GM18909 (cell line): ENCODE data around the gene FRYL.
A peak's percentile ranks its signal among the peaks of the same experiment; 100 is the strongest.

Source experiments
- ATAC-seq: cut with Tn5 transposase; IDR thresholded peaks from one replicate; pipeline ENCODE4 v1.9.1; 2021; ENCODE audit warnings: mild to moderate bottlenecking; ENCODE audit not compliant: unreplicated experiment, poor library complexity

The FRYL gene

GRCh38 chr4:48635310-48635709 lies 144.8 kb downstream of the FRYL start:
- ATAC-seq = peak; percentile 52

DNA sequence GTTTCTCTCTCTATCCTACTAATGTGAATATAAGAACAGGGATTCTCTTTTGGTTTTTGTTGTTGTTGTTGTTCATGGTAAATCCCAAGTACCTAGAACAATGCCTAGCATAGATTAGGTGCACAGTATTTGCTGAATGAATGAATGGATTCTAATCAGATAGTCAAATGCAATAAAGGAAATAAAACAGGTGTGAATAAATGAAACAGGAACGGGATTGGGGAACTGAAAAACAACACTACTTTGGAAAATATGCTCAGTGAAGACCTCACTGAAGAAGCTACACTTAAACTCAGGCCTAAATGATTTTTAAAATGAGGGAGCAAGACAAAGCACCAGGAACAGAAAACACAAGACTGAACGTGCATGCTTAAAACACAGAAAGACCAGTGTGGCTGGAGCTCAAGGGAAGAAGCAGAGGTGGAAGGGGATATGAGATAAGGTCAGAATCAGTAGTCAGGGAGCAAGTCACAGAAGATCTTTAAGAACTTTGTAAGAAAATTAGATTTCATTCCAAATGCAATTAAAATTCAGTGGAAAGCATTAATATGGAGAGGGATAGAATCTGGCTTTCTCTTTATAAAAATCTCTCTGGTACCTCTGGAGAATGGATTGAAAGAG lies 145.3 kb downstream of the FRYL start:
- ATAC-seq = no peak

GRCh38 chr4:48633657-48634056 lies 146.4 kb downstream of the FRYL start:
- no peak for ATAC-seq

GRCh38 chr4:48629458-48629857 lies 150.6 kb downstream of the FRYL start:
- no peak for ATAC-seq

GRCh38 chr4:48623182-48623780 lies 156.8 kb downstream of the FRYL start:
- ATAC-seq = no peak

DNA sequence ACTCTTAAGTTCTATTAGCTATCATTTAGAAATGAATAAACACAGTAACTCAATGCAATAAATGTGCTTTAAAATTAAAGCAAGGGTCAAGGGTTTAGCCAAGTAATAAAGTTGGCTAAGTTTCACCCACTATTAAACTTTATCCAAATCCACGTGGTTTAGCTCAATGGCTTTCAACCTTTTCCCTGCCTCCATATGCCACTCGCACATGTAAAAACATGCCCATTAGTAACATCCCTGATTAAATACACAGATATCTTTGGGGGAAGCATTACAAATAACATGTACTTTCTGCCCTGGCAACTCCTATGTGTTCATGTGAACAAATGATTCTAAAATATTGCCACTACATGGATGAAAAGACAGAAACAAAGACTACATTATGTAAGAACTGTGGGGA lies 159.2 kb downstream of the FRYL start:
- ATAC-seq = no peak

GRCh38 chr4:48620093-48620492 lies 160.0 kb downstream of the FRYL start:
- no peak for ATAC-seq

GRCh38 chr4:48604527-48604926 lies 175.6 kb downstream of the FRYL start:
- ATAC-seq = no peak

DNA sequence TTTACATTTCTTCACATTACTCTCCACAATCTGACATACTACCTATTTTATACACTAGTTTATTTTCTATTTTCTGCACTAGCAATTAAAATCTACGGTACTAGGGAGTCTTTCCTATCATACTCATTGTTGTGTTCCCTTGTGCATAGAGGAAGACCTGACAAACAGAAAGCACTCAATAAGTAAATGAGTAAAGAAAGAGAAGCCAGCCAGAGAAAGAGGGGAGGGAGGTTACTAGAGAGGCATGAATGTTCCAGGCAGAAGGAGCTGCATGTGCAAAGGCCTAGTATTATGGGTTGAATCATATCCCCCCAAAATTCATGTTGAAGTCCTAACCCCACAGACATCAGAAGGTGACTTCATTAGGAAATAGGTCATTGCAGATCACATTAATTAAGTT lies 176.0 kb downstream of the FRYL start:
- no peak for ATAC-seq

GRCh38 chr4:48603366-48604003 lies 176.6 kb downstream of the FRYL start:
- ATAC-seq = no peak

- no peak for ATAC-seq
These were observed 177.3 kb downstream of the FRYL start for GRCh38 chr4:48602763-48603162.

GRCh38 chr4:48602222-48602621 lies 177.9 kb downstream of the FRYL start:
- no peak for ATAC-seq

- ATAC-seq = no peak
These were observed 183.7 kb downstream of the FRYL start for GRCh38 chr4:48596336-48596735.

DNA sequence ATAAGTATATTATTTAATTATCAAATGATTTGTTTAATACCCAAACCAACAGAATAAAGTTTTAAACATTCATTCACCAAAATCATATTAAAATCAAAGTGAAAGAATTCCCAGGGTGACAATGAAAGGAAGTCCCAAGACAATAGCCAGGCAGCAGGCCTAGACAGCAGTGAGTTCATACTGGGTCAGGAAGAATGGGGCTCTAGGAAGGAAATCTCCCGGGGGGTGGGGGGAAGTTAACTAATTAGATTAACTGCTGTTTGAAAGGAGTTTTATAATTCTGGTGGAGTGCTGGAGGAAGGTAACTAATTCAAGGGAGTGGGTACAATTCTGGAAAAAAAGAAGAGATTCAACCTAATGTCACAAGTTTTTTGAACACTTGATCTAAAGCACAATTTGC lies 185.9 kb downstream of the FRYL start:
- ATAC-seq = no peak

DNA sequence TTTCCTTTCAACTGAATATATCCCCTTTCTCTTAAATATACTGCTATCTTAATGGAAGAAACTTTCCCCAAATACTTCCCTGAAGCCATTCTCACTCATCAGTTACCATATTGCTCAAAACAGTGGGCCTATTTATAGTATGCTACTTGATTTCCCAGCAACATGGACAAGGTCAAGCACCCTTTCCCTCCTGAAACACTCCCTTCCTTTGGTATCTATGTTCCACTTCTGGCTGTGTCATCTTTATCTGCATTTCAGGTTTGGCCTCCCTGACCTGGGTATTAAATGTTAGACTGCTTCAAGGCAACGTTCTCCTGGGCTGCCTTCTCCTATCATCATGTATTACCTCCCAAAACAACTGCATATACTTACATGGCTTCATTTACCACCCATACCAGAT lies 188.7 kb downstream of the FRYL start:
- no peak for ATAC-seq

DNA sequence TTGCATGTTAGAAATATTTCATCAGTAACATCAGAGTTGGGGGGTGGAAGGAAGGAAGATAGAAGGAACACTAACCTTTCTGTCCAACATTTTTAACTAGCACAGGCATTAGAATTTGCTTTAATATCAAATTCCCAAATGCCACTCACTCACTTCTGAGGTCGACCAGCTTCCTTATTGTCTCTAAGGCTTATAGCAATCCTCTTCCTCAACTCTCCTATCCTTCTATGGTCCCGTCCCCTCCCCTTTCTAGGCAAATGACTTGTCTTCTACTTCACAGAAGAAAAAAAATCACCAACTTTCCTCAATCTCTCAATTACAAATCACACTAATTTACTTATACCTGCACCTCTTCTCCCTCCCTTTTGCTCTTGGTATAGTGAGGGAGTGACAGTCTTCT lies 189.2 kb downstream of the FRYL start:
- no peak for ATAC-seq

- no peak for ATAC-seq
These were observed 191.0 kb downstream of the FRYL start for GRCh38 chr4:48589098-48589445.

DNA sequence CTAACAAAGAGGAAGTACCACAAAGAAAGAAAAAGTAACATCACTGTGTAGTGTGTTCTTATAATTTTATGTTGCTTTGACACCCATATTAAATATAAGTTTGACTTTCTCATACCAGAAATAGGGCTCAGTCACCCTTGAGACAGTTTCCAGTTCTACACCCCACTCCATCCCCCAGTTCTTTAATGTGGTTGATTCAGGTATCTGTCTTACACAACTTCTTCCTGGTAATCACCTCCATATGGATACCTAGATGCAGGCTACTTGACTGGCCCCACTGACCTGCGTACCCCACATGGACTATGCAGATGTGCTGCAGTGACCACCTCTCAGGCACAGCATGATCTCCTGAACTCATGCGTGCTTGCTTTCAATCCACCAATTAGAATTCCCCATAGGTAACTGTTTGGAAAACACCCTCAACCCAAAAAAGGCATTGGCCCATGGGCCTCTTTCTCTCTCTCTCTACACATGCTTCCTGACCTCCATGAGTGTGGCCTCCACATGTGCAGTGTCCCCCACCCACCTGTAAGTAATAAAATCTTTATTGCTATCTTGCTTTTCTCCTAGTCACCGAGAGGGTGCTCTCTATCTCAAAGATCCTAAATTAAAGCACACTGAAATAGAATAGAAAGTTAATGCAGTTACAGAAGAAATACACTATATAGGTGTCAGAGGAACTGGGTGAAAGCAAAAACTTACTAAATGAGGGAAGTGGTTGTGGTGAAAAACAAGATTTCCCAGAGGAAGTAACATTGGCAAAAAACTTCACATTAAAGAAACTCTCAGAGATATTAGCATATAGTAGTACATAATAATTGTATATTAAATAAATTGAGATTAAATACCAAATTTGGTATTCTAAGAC lies 191.6 kb downstream of the FRYL start:
- no peak for ATAC-seq

DNA sequence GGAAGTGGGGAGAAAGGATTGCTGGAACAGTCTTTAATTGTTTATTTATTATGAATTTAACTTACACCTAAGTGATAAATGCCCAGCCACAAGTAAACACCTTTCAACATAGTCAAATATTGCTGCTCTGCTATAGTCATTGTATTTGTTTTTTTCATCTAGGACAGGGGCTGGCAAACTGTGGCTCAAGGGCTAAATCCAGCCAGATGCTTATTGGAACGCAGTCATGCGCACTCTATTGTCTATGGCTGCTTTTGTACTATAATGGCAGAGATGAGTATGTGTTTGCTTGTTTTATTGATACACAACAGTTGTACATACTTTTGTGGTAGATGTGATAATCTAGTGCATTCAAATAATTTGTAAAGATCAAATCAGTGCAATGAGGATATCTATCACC lies 194.7 kb downstream of the FRYL start:
- ATAC-seq = no peak

DNA sequence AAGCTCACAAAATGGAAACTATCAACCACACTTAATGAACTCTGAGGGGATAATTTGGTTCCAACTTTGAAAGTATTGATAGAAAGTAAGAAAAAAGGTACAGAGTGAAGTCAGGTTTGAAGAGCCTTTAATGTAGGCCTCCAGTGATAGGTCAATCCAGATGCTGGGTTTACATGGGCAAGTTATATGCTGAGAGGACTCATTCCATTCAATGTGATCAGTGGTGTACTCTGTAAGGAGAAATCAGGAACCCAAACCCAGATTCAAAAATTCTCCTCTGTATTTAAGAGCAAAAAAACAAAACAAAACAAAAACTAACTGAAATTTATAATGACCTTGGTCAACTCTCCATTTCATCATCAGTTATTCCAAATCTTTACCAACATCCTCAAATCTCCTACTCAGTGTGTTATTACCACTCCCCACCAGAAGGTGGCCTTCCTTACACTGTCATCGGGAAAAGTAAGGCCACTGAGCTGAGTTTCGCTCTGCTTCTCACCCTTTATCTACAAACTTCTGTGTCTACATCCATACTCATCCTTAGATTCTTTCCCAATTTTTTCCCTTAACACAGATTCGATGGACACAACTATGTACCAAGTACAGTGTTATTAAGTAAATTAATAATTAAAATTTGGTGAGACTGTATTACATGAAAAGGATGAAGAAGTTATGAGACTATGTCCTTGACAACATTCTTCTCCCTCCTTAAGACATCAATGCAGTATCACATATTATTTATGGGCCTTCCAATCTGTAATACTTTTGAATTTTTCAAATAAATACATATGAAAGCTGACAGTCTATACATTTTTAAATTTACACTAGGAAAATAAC lies 201.7 kb downstream of the FRYL start:
- peak; percentile 86 for ATAC-seq
